Lower leg skin (tissue), 3 donors: Measurements from ENCODE around the gene EYA2.

Experiments used
- CTCF ChIP-seq, 3 donors: fragments of 450-650 bp; IDR thresholded peaks; one replicate each; pipeline ENCODE4 v1.5.1; 2016; ENCODE audit warnings: antibody characterized with exemption in 3 of 3, mild to moderate bottlenecking in 3 of 3, moderate library complexity in 2 of 3
- POLR2A ChIP-seq, 2 donors: fragments of 450-650 bp; IDR thresholded peaks; one replicate each; pipeline ENCODE4 v1.6.1; 2016 to 2017; ENCODE audit warnings: antibody characterized with exemption in 2 of 2, mild to moderate bottlenecking in 1 of 2, moderate library complexity in 1 of 2

GRCh38 chr20:47058236-47058635 lies 163.6 kb downstream of the EYA2 start:
- TF ChIP-seq POLR2A (IDR thresholded peaks at IDR 0.05) (no peak), CTCF (IDR thresholded peaks at IDR 0.05) (no peak)
